BLaER1 treated with 17β-estradiol and CSF1 and Interleukin-3, amounts not matched to agents 10 nM and 100 nM (cell line): ENCODE results near the gene DNM2.

Experiments used
- H3K27ac ChIP-seq, 11 experiments: shearing (Covaris generic); formaldehyde crosslinking; 2 replicates each; pipeline ENCODE4 v1.8.1; 2022
- H3K27me3 ChIP-seq, 11 experiments: shearing (Covaris generic); formaldehyde crosslinking; 2 replicates each; pipeline ENCODE4 v1.8.1; 2022
- H3K36me3 ChIP-seq, 11 experiments: shearing (Covaris generic); formaldehyde crosslinking; 2 replicates each; pipeline ENCODE4 v1.8.1; 2022
- H3K4me1 ChIP-seq, 10 experiments: shearing (Covaris generic); formaldehyde crosslinking; 2 replicates each; pipeline ENCODE4 v1.8.1; 2022
- H3K4me2 ChIP-seq, 11 experiments: shearing (Covaris generic); formaldehyde crosslinking; 2 replicates each; pipeline ENCODE4 v1.8.1; 2022
- H3K4me3 ChIP-seq, 10 experiments: shearing (Covaris generic); formaldehyde crosslinking; 2 replicates each; pipeline ENCODE4 v1.8.1; 2022
- H3K9ac ChIP-seq, 11 experiments: shearing (Covaris generic); formaldehyde crosslinking; 2 replicates each; pipeline ENCODE4 v1.8.1; 2022
- H3K9me3 ChIP-seq, 11 experiments: shearing (Covaris generic); formaldehyde crosslinking; replicated peaks in 1 of 11; 2 replicates each; pipeline ENCODE4 v1.8.1; 2022
- H4K20me1 ChIP-seq, 11 experiments: shearing (Covaris generic); formaldehyde crosslinking; 2 replicates each; pipeline ENCODE4 v1.8.1; 2022
- Cebpa-rat ChIP-seq, 11 experiments: shearing (Covaris generic); IDR thresholded peaks; 2 replicates each; pipeline ENCODE4 v1.8.1; 2022

The DNM2 gene

GRCh38 chr19:10805065-10805757 is 87.3 kb downstream of the DNM2 start:
- Histone ChIP-seq H3K4me2 (peak overlapping the region in 7 of 11 experiments; percentile 24 to 62 (median 36); a peak in 14 of 22 replicates), H3K4me3 (no peak overlapping the region), H3K9me3 (no peaks in the 10 kb centered on the region), H3K27me3 (no peaks in the 10 kb centered on the region), H3K9ac (peak overlapping the region in 5 of 11 experiments; percentile 18 to 45 (median 32); a peak in 6 of 22 replicates), H3K36me3 (peaks cover 90 to 100% (median 100%) of the 10 kb centered on the region in 11 experiments), H3K4me1 (peaks cover 0 to 62% (median 41%) of the 10 kb centered on the region in 10 experiments; a peak in 13 of 20 replicates), H3K27ac (peak overlapping the region in 6 of 11 experiments; percentile 19 to 56 (median 31); a peak in 8 of 22 replicates), H4K20me1 (peaks cover 15 to 75% (median 62%) of the 10 kb centered on the region in 11 experiments; a peak in 19 of 22 replicates)
- TF ChIP-seq Cebpa-rat (IDR thresholded peaks at IDR 0.05), result peak in 3 of 11 experiments; percentile 17 to 43 (median 35); a peak in 3 of 22 replicates

- peaks cover 90 to 100% (median 100%) of the 10 kb centered on the region in 11 experiments for H3K36me3 ChIP-seq
- H3K9me3 ChIP-seq, result no peaks in the 10 kb centered on the region
- H3K27me3 ChIP-seq, result no peaks in the 10 kb centered on the region
- H3K4me1 ChIP-seq, result peaks cover 0 to 68% (median 45%) of the 10 kb centered on the region in 10 experiments; a peak in 13 of 20 replicates
- TF ChIP-seq Cebpa-rat (IDR thresholded peaks at IDR 0.05), result no peak; a peak in 2 of 22 replicates
- peak overlapping the region in 7 of 11 experiments; percentile 24 to 62 (median 36); a peak in 12 of 22 replicates for H3K4me2 ChIP-seq
- H4K20me1 ChIP-seq, result peaks cover 11 to 75% (median 61%) of the 10 kb centered on the region in 11 experiments; a peak in 18 of 22 replicates
- peak overlapping the region in 6 of 11 experiments; percentile 5 to 45 (median 26); a peak in 4 of 22 replicates for H3K9ac ChIP-seq
- peak overlapping the region in 6 of 11 experiments; percentile 19 to 56 (median 31); a peak in 9 of 22 replicates for H3K27ac ChIP-seq
- H3K4me3 ChIP-seq, result no peak overlapping the region
Observed at GRCh38 chr19:10805758-10806247, 87.9 kb downstream of the DNM2 start.

DNA sequence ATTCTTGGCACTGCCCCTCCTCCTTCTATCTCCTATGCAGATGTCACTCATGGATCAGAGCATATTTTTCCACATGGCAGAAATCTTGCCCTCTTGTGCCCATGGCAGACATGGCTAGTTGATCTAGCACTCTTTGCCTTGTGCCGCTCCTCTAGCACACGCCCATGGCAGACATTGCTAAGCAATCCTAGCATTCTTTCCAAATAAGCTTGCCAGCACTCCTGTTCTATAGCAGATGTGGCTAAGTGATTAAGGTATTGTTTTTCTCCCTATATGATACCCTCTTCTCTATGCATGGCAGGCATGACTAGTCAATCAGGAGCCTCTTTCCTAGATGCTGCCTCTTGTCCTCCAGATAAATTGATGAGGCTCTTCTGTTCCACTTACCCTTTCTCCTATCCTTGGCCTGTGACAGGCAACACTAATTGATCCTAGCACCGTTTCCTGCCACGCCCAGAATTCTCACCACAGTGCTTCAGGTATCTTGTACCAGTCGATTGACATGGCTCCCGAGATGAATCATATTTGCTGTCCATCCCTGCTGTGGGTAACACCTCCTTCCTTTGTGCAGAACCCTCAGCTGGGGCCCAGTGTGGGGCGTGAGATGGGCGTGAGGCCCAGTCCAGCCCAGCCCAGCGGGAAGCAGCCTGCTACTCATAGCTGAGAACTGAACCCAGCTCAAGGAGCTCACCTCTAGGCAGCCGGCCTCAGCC is 91.2 kb downstream of the DNM2 start:
- peak overlapping the region in 6 of 11 experiments; percentile 9 to 89 (median 82); a peak in 10 of 22 replicates for H3K4me2 ChIP-seq
- TF ChIP-seq Cebpa-rat (IDR thresholded peaks at IDR 0.05), result no peak
- no peaks in the 10 kb centered on the region for H3K27me3 ChIP-seq
- H3K9ac ChIP-seq, result peak overlapping the region in 6 of 11 experiments; percentile 10 to 64 (median 36); a peak in 6 of 22 replicates
- peaks cover 78 to 100% (median 99%) of the 10 kb centered on the region in 11 experiments for H3K36me3 ChIP-seq
- H3K9me3 ChIP-seq, result no peaks in the 10 kb centered on the region
- H4K20me1 ChIP-seq, result peaks cover 7 to 64% (median 40%) of the 10 kb centered on the region in 11 experiments; a peak in 16 of 22 replicates
- H3K4me1 ChIP-seq, result peaks cover 0 to 85% (median 70%) of the 10 kb centered on the region in 10 experiments; a peak in 17 of 20 replicates
- no peak overlapping the region for H3K4me3 ChIP-seq
- H3K27ac ChIP-seq, result peak overlapping the region in 9 of 11 experiments; percentile 6 to 80 (median 48); a peak in 16 of 22 replicates

- H4K20me1 ChIP-seq, result peaks cover 7 to 61% (median 38%) of the 10 kb centered on the region in 11 experiments; a peak in 15 of 22 replicates
- H3K4me3 ChIP-seq, result no peak overlapping the region
- peak overlapping the region in 9 of 11 experiments; percentile 6 to 80 (median 48); a peak in 16 of 22 replicates for H3K27ac ChIP-seq
- H3K36me3 ChIP-seq, result peaks cover 78 to 100% (median 99%) of the 10 kb centered on the region in 11 experiments
- no peaks in the 10 kb centered on the region for H3K9me3 ChIP-seq
- H3K9ac ChIP-seq, result peak overlapping the region in 6 of 11 experiments; percentile 10 to 64 (median 36); a peak in 7 of 22 replicates
- H3K4me1 ChIP-seq, result peaks cover 0 to 85% (median 64%) of the 10 kb centered on the region in 10 experiments; a peak in 17 of 20 replicates
- no peak for TF ChIP-seq Cebpa-rat (IDR thresholded peaks at IDR 0.05)
- peak overlapping the region in 6 of 11 experiments; percentile 9 to 89 (median 82); a peak in 10 of 22 replicates for H3K4me2 ChIP-seq
- no peaks in the 10 kb centered on the region for H3K27me3 ChIP-seq
Observed at GRCh38 chr19:10809651-10810285, 91.9 kb downstream of the DNM2 start.

GRCh38 chr19:10811391-10812111 is 93.7 kb downstream of the DNM2 start:
- H3K4me3 ChIP-seq, result no peak overlapping the region
- H4K20me1 ChIP-seq, result peaks cover 11 to 67% (median 43%) of the 10 kb centered on the region in 11 experiments; a peak in 16 of 22 replicates
- peak overlapping the region in 8 of 11 experiments; percentile 13 to 57 (median 32); a peak in 9 of 22 replicates for H3K9ac ChIP-seq
- no peak for TF ChIP-seq Cebpa-rat (IDR thresholded peaks at IDR 0.05)
- peak overlapping the region in 8 of 11 experiments; percentile 38 to 91 (median 74); a peak in 13 of 22 replicates for H3K4me2 ChIP-seq
- peak overlapping the region in 9 of 11 experiments; percentile 10 to 80 (median 63); a peak in 19 of 22 replicates for H3K27ac ChIP-seq
- H3K4me1 ChIP-seq, result peaks cover 0 to 79% (median 51%) of the 10 kb centered on the region in 10 experiments; a peak in 17 of 20 replicates
- H3K9me3 ChIP-seq, result no peaks in the 10 kb centered on the region
- peaks cover 78 to 100% (median 99%) of the 10 kb centered on the region in 11 experiments for H3K36me3 ChIP-seq
- H3K27me3 ChIP-seq, result no peaks in the 10 kb centered on the region

- Histone ChIP-seq H3K4me1 (peaks cover 0 to 79% (median 51%) of the 10 kb centered on the region in 10 experiments; a peak in 17 of 20 replicates), H3K4me2 (peak overlapping the region in 8 of 11 experiments; percentile 38 to 91 (median 74); a peak in 15 of 22 replicates), H4K20me1 (peaks cover 11 to 74% (median 49%) of the 10 kb centered on the region in 11 experiments; a peak in 16 of 22 replicates), H3K27ac (peak overlapping the region in 8 of 11 experiments; percentile 48 to 80 (median 64); a peak in 18 of 22 replicates), H3K27me3 (no peaks in the 10 kb centered on the region), H3K36me3 (peaks cover 79 to 100% (median 99%) of the 10 kb centered on the region in 11 experiments), H3K4me3 (no peak overlapping the region), H3K9ac (peak overlapping the region in 7 of 11 experiments; percentile 3 to 57 (median 32); a peak in 9 of 22 replicates), H3K9me3 (no peaks in the 10 kb centered on the region)
- TF ChIP-seq Cebpa-rat (IDR thresholded peaks at IDR 0.05), result no peak
Observed at GRCh38 chr19:10812196-10812595, 94.3 kb downstream of the DNM2 start.

DNA sequence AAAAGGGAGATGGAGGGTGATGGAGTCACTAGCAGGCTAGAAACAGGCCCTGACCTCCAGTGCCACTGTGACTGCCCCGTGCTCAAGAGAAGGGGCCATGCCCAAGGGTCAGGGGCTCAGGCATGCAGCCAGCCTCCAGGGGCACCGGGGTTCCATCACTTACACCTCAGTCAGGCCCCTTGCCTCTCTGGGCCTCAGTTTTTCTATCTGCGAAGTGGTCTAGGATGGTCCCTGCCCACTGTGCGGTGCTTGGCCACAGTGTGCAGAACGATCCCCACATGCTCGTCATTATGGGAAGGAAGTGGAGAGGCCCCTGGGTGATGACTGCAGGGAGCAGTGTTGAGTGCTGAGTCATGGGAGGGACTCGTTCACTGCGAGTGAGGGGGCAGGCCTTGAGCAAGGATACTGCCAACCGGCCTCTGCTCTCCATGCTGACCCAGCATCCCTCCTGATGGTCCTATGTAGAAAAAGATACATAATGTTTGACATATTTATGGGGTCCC is 95.1 kb downstream of the DNM2 start:
- no peak for TF ChIP-seq Cebpa-rat (IDR thresholded peaks at IDR 0.05)
- Histone ChIP-seq H3K4me3 (0 out of 20 replicates have a peak overlapping the region, but pooled peaks of 1 of the 10 experiments have one; percentile 38), H3K4me2 (peak overlapping the region in 9 of 11 experiments; percentile 33 to 91 (median 70); a peak in 16 of 22 replicates), H3K4me1 (peaks cover 0 to 76% (median 51%) of the 10 kb centered on the region in 10 experiments; a peak in 17 of 20 replicates), H4K20me1 (peaks cover 11 to 82% (median 51%) of the 10 kb centered on the region in 11 experiments; a peak in 16 of 22 replicates), H3K27ac (peak overlapping the region; percentile 39 to 80 (median 63); a peak in 20 of 22 replicates), H3K27me3 (no peaks in the 10 kb centered on the region), H3K9ac (peak overlapping the region in 10 of 11 experiments; percentile 2 to 66 (median 34); a peak in 13 of 22 replicates), H3K36me3 (peaks cover 82 to 100% (median 98%) of the 10 kb centered on the region in 11 experiments), H3K9me3 (no peaks in the 10 kb centered on the region)
